H9 (cell line): ENCODE data around the gene SH3RF3. TPM values are rescaled to one million over a fixed set of nuclear protein-coding genes. Genes with fewer than 3 reads are reported as not detected.

Experiments used
- DNase-seq: peaks from one replicate; pipeline ENCODE4 v3.0.0-alpha.2; 2017
- H2AFZ ChIP-seq: one replicate; pipeline ENCODE4 v1.6.1; 2013; ENCODE audit warnings: mild to moderate bottlenecking, low read length, control low read depth, moderate library complexity
- H2AK5ac ChIP-seq: 2 replicates; pipeline ENCODE4 v1.6.1; 2013; ENCODE audit warnings: low read length, control low read depth, mixed read lengths; ENCODE audit not compliant: insufficient read length
- H2BK120ac ChIP-seq: one replicate; pipeline ENCODE4 v1.6.1; 2013; ENCODE audit warnings: low read depth, mild to moderate bottlenecking, low read length, control low read depth, inconsistent platforms; ENCODE audit not compliant: poor library complexity, severe bottlenecking
- H2BK12ac ChIP-seq: 2 replicates; pipeline ENCODE4 v1.6.1; 2013; ENCODE audit warnings: low read length, control low read depth, mixed read lengths, low read depth; ENCODE audit not compliant: insufficient read length
- H2BK15ac ChIP-seq: 2 replicates; pipeline ENCODE4 v1.6.1; 2013; ENCODE audit warnings: low read depth, low read length, control low read depth
- H2BK20ac ChIP-seq: one replicate; pipeline ENCODE4 v1.6.1; 2013; ENCODE audit warnings: low read depth, mild to moderate bottlenecking, low read length, control low read depth, inconsistent platforms; ENCODE audit not compliant: poor library complexity, severe bottlenecking
- H2BK5ac ChIP-seq: 2 replicates; pipeline ENCODE4 v1.6.1; 2013; ENCODE audit warnings: low read length, control low read depth, mixed read lengths; ENCODE audit not compliant: insufficient read length
- H3K14ac ChIP-seq: 2 replicates; pipeline ENCODE4 v1.6.1; 2013; ENCODE audit warnings: low read length, control low read depth; ENCODE audit not compliant: insufficient read depth
- H3K18ac ChIP-seq: 2 replicates; pipeline ENCODE4 v1.6.1; 2013; ENCODE audit warnings: low read depth, mild to moderate bottlenecking, mixed read lengths, low read length, control low read depth; ENCODE audit not compliant: insufficient read length
- H3K23ac ChIP-seq: 2 replicates; pipeline ENCODE4 v1.6.1; 2013; ENCODE audit warnings: low read length, control low read depth, mixed read lengths, low read depth; ENCODE audit not compliant: insufficient read length
- H3K23me2 ChIP-seq: 2 replicates; pipeline ENCODE4 v1.6.1; 2013; ENCODE audit warnings: low read depth, mild to moderate bottlenecking, mixed read lengths, low read length, control low read depth; ENCODE audit not compliant: insufficient read length, poor library complexity, severe bottlenecking
- H3K27ac ChIP-seq: 2 replicates; pipeline ENCODE4 v1.5.1; 2013; ENCODE audit warnings: low read length, control low read depth, mixed read lengths, low read depth; ENCODE audit not compliant: insufficient read length
- H3K27me3 ChIP-seq: 2 replicates; pipeline ENCODE4 v1.6.1; 2013; ENCODE audit warnings: low read length, control low read depth, inconsistent platforms; ENCODE audit not compliant: insufficient read depth
- H3K4ac ChIP-seq: 2 replicates; pipeline ENCODE4 v1.6.1; 2013; ENCODE audit warnings: low read depth, mild to moderate bottlenecking, control low read depth, inconsistent platforms, low read length, moderate library complexity
- H3K4me1 ChIP-seq: 2 replicates; pipeline ENCODE4 v1.6.1; 2013; ENCODE audit warnings: low read length, control low read depth, inconsistent platforms; ENCODE audit not compliant: insufficient read depth
- H3K4me2 ChIP-seq: 2 replicates; pipeline ENCODE4 v1.6.1; 2013; ENCODE audit warnings: low read length, control low read depth, mixed read lengths; ENCODE audit not compliant: insufficient read length, insufficient read depth
- H3K56ac ChIP-seq: 2 replicates; pipeline ENCODE4 v1.6.1; 2013; ENCODE audit warnings: low read depth, mild to moderate bottlenecking, mixed read lengths, low read length, control low read depth; ENCODE audit not compliant: insufficient read length
- H3K79me1 ChIP-seq: 2 replicates; pipeline ENCODE4 v1.6.1; 2013; ENCODE audit warnings: low read depth, mild to moderate bottlenecking, moderate library complexity, low read length, control low read depth, inconsistent platforms; ENCODE audit not compliant: insufficient read depth, poor library complexity, severe bottlenecking
- H3K79me2 ChIP-seq: 2 replicates; pipeline ENCODE4 v1.6.1; 2013; ENCODE audit warnings: low read length, control low read depth, inconsistent platforms; ENCODE audit not compliant: insufficient read depth
- H3K9ac ChIP-seq: 2 replicates; pipeline ENCODE4 v1.6.1; 2013; ENCODE audit warnings: low read length, control low read depth, mixed read lengths; ENCODE audit not compliant: insufficient read length; ENCODE audit errors: extremely low read depth
- H3K9me3 ChIP-seq: one replicate; pipeline ENCODE4 v1.6.1; 2013; ENCODE audit warnings: low read depth, low read length, inconsistent platforms; ENCODE audit not compliant: control insufficient read depth
- H3T11ph ChIP-seq: one replicate; pipeline ENCODE4 v1.6.1; 2013; ENCODE audit warnings: mild to moderate bottlenecking, low read length, control low read depth, inconsistent platforms
- H4K20me1 ChIP-seq: one replicate; pipeline ENCODE4 v1.6.1; 2013; ENCODE audit not compliant: control insufficient read depth, insufficient read length, insufficient read depth
- H4K5ac ChIP-seq: 2 replicates; pipeline ENCODE4 v1.6.1; 2013; ENCODE audit warnings: low read depth, mild to moderate bottlenecking, mixed read lengths, low read length, control low read depth; ENCODE audit not compliant: insufficient read length
- H4K8ac ChIP-seq: replicated peaks from 2 replicates; pipeline ENCODE4 v1.6.1; 2013; ENCODE audit warnings: low read length, control low read depth, mixed read lengths, low read depth; ENCODE audit not compliant: insufficient read length
- H4K91ac ChIP-seq: 2 replicates; pipeline ENCODE4 v1.6.1; 2013; ENCODE audit warnings: low read depth, mild to moderate bottlenecking, moderate library complexity, mixed read lengths, low read length, control low read depth; ENCODE audit not compliant: insufficient read length
- H3K27ac Mint-ChIP-seq, 3 experiments: 2 replicates in 2 of 3; 3 replicates in 1 of 3; pipeline ENCODE4 v1.8.0; 2020 to 2021; ENCODE audit warnings: mixed read lengths in 3 of 3, mild to moderate bottlenecking in 1 of 3, moderate library complexity in 1 of 3
- H3K27me3 Mint-ChIP-seq: 2 replicates; pipeline ENCODE4 v1.8.0; 2021; ENCODE audit warnings: low read depth, mild to moderate bottlenecking, moderate library complexity, mixed read lengths
- H3K36me3 Mint-ChIP-seq, 3 experiments: 2 replicates in 2 of 3; 3 replicates in 1 of 3; pipeline ENCODE4 v1.8.0; 2020 to 2021; ENCODE audit warnings: low read depth in 3 of 3, mixed read lengths in 3 of 3; ENCODE audit not compliant: insufficient read depth in 1 of 3
- H3K4me1 Mint-ChIP-seq, 2 experiments: 2 replicates each; pipeline ENCODE4 v1.8.0; 2020; ENCODE audit warnings: mixed read lengths in 2 of 2
- H3K4me3 Mint-ChIP-seq, 2 experiments: 2 replicates in 1 of 2; 3 replicates in 1 of 2; pipeline ENCODE4 v1.8.0; 2020 to 2021; ENCODE audit warnings: mild to moderate bottlenecking in 2 of 2, mixed read lengths in 2 of 2, moderate library complexity in 1 of 2
- H3K9me3 Mint-ChIP-seq, 2 experiments: 2 replicates in 1 of 2; 3 replicates in 1 of 2; pipeline ENCODE4 v1.8.0; 2020; ENCODE audit warnings: mild to moderate bottlenecking in 2 of 2, mixed read lengths in 2 of 2, moderate library complexity in 1 of 2
- WGBS: extraction: QIAGEN DNeasy Blood & Tissue Kit; methylation state at CpG from one replicate; pipeline ENCODE4 v1.1.7; 2013; ENCODE audit warnings: missing lambda C conversion rate, low lambda C conversion rate, mixed read lengths; ENCODE audit not compliant: insufficient read length; ENCODE audit errors: extremely low coverage; 5-methylcytosine and 5-hydroxymethylcytosine counted together
- total RNA-seq: library from RNA; stranded (reverse); gene quantifications from 2 replicates; pipeline ENCODE4 v1.2.1, GENCODE V29; 2021
- TF ChIP-seq, protein P1 (sequence below): fragments of 200-600 bp; sonication (generic); conservative IDR thresholded peaks from 3 replicates; pipeline ENCODE4 v1.8.0; 2021; ENCODE audit warnings: antibody characterized with exemption, mild to moderate bottlenecking

SH3RF3 gene
- total RNA-seq, 1 experiment from 2014 or later, result 0.46 TPM

DNA sequence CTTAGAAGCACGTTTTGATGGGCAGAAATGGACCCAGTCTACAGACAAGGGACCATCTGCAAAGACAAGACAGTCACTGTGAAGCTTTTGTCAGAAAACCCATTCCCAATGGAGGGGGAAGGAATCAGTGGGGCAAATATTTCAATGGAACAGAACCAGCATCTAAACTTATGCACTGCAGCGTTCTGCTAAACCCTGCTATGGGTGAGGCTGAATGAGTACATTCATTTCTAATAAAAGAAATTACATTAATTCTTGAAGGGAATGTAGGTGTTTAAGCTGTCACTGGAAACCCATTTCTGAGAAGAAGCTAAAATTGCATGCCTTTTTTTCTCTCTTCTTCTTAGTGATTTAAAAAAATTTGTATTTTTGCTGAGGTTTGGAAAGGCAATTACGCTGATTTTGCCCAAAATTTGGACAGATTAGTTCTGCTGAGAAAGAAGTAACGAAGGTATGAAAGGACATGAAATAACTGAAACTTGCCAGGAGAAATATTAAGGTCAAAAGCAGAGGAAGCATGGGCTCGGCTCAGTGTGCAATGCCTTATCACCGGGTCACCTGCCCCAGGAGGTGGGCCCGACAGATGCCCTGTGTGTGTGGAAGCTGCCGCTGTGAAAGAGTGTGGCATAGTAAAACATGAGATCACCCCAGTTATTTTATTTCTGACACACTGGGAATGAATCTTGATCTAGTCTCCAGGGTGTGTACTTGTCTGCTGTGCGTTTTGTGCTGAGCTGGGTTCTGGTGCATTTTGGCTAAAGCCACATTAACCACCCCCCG lies 24.2 kb downstream of the SH3RF3 start:
- Histone ChIP-seq H4K20me1 (no peaks in the 10 kb centered on the region), H4K91ac (no peak overlapping the region)

More for the DNA sequence above, 24.2 kb downstream of the SH3RF3 start:
- Histone ChIP-seq H3K4me2 (no peak overlapping the region), H3K56ac (no peak overlapping the region), H2BK12ac (no peak overlapping the region), H2BK20ac (no peak overlapping the region), H4K8ac (no peak overlapping the region), H3K14ac (no peak overlapping the region), H2BK5ac (no peak overlapping the region), H3K18ac (no peak overlapping the region), H2BK120ac (no peak overlapping the region), H3K9me3 (no peaks in the 10 kb centered on the region), H2AK5ac (no peak overlapping the region), H3T11ph (no peak overlapping the region), H3K23ac (no peak overlapping the region), H3K23me2 (no peaks in the 10 kb centered on the region), H4K5ac (no peak overlapping the region), H3K27ac (no peak overlapping the region), H2BK15ac (no peak overlapping the region), H3K4ac (no peak overlapping the region), H2AFZ (no peak overlapping the region), H3K27me3 (no peaks in the 10 kb centered on the region), H3K79me1 (no peaks in the 10 kb centered on the region), H3K4me1 (no peaks in the 10 kb centered on the region), H3K79me2 (no peaks in the 10 kb centered on the region), H3K9ac (no peak overlapping the region)
- Mint-ChIP-seq H3K36me3 (no peaks in the 10 kb centered on the region; a peak in 1 of 7 replicates), H3K27ac (no peak overlapping the region), H3K27me3 (no peaks in the 10 kb centered on the region), H3K9me3 (no peaks in the 10 kb centered on the region), H3K4me3 (no peak overlapping the region), H3K4me1 (peaks cover 5% of the 10 kb centered on the region in 2 experiments)
- WGBS, result no CpG with 5 or more reads among the region's 10 CpGs
- no peak for DNase-seq
- TF ChIP-seq, protein P1, sequence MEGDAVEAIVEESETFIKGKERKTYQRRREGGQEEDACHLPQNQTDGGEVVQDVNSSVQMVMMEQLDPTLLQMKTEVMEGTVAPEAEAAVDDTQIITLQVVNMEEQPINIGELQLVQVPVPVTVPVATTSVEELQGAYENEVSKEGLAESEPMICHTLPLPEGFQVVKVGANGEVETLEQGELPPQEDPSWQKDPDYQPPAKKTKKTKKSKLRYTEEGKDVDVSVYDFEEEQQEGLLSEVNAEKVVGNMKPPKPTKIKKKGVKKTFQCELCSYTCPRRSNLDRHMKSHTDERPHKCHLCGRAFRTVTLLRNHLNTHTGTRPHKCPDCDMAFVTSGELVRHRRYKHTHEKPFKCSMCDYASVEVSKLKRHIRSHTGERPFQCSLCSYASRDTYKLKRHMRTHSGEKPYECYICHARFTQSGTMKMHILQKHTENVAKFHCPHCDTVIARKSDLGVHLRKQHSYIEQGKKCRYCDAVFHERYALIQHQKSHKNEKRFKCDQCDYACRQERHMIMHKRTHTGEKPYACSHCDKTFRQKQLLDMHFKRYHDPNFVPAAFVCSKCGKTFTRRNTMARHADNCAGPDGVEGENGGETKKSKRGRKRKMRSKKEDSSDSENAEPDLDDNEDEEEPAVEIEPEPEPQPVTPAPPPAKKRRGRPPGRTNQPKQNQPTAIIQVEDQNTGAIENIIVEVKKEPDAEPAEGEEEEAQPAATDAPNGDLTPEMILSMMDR, result no peak
